Retinal pigment epithelial cell (primary cell): Measurements from ENCODE around the gene PTPRH.

Experiments used
- DNase-seq: peaks from one replicate; pipeline ENCODE4 v3.0.0-alpha.2; 2010; ENCODE audit warnings: low read depth
- H3K4me3 ChIP-seq: 2 replicates; pipeline ENCODE4 v1.5.1; 2011; ENCODE audit warnings: mild to moderate bottlenecking, low read length, control low read depth, moderate library complexity
- TF ChIP-seq, protein P1 (sequence below): conservative IDR thresholded peaks from 2 replicates; pipeline ENCODE4 v1.5.1; 2011; ENCODE audit warnings: low read depth, low read length, control low read depth, inconsistent platforms

PTPRH gene

DNA sequence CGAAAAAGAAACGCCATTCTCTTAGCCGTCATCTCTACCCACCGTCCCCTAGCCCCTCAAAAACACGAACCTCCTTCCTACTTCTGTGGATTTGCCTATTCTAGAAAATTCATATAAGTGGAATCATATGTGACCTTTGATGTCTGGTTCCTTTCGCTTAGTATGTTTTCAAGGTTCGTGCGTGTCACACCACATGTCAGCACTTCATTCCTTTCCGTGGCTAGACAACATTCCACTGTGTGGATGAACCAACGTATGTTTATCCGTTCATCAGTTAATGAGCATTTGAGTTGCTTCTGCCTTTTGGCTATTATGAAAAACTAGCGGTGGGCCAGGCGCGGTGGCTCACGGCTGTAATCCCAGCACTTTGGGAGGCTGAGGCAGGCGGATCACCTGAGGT is 77.9 kb downstream of the PTPRH start:
- no peak overlapping the region for H3K4me3 ChIP-seq
- TF ChIP-seq, protein P1, sequence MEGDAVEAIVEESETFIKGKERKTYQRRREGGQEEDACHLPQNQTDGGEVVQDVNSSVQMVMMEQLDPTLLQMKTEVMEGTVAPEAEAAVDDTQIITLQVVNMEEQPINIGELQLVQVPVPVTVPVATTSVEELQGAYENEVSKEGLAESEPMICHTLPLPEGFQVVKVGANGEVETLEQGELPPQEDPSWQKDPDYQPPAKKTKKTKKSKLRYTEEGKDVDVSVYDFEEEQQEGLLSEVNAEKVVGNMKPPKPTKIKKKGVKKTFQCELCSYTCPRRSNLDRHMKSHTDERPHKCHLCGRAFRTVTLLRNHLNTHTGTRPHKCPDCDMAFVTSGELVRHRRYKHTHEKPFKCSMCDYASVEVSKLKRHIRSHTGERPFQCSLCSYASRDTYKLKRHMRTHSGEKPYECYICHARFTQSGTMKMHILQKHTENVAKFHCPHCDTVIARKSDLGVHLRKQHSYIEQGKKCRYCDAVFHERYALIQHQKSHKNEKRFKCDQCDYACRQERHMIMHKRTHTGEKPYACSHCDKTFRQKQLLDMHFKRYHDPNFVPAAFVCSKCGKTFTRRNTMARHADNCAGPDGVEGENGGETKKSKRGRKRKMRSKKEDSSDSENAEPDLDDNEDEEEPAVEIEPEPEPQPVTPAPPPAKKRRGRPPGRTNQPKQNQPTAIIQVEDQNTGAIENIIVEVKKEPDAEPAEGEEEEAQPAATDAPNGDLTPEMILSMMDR = no peak
- no peak for DNase-seq
